K562 (cell line): Measurements from ENCODE around the gene DHRS13. TPM values are rescaled to one million over a fixed set of nuclear protein-coding genes. Genes with fewer than 3 reads are reported as not detected.

Experiments used
- ARID1B ChIP-seq: fragments of 450-650 bp; IDR thresholded peaks from 2 replicates; pipeline ENCODE4 v1.6.1; 2016; ENCODE audit warnings: antibody characterized with exemption, mild to moderate bottlenecking, inconsistent platforms
- BRD9 ChIP-seq: fragments of 450-650 bp; IDR thresholded peaks from 2 replicates; pipeline ENCODE4 v1.6.1; 2018; ENCODE audit warnings: low read depth; ENCODE audit not compliant: partially characterized antibody
- CBFA2T3 ChIP-seq: fragments of 450-650 bp; IDR thresholded peaks from 2 replicates; pipeline ENCODE4 v1.6.1; 2017
- CEBPG ChIP-seq, 3 experiments: fragments of 200-800 bp in 1 of 3; sonication (Bioruptor generic) in 1 of 3; sonication (generic) in 1 of 3; formaldehyde crosslinking in 1 of 3; IDR thresholded peaks in 2 of 3; conservative IDR thresholded peaks in 1 of 3; 2 replicates each; pipeline versions ENCODE4 v1.6.1 to v1.8.0; 2016 to 2022; ENCODE audit warnings: missing compliant biosample characterization in 2 of 3, missing genetic modification characterization in 2 of 3, mild to moderate bottlenecking in 1 of 3, missing genetic modification reagents in 1 of 3
- CTBP1 ChIP-seq: fragments of 450-650 bp; IDR thresholded peaks from 2 replicates; pipeline ENCODE4 v1.6.1; 2016; ENCODE audit warnings: borderline replicate concordance
- GTF2E2 ChIP-seq: fragments of 200-800 bp; sonication (Bioruptor generic); IDR thresholded peaks from 2 replicates; pipeline ENCODE4 v1.6.1; 2016; ENCODE audit warnings: missing genetic modification characterization, missing compliant biosample characterization
- HIVEP1 ChIP-seq: fragments of 250-450 bp; sonication (Bioruptor Pico); IDR thresholded peaks from 2 replicates; pipeline ENCODE4 v1.4.0; 2020; ENCODE audit warnings: mild to moderate bottlenecking
- LCOR ChIP-seq: sonication (generic); formaldehyde crosslinking; IDR thresholded peaks from 2 replicates; pipeline ENCODE4 v1.8.0; 2022; ENCODE audit warnings: mild to moderate bottlenecking, missing genetic modification reagents
- NELFE ChIP-seq: IDR thresholded peaks from 2 replicates; pipeline ENCODE4 v1.6.1; 2011; ENCODE audit warnings: mild to moderate bottlenecking; ENCODE audit not compliant: insufficient read depth, insufficient read length
- RFX5 ChIP-seq: IDR thresholded peaks from 2 replicates; pipeline ENCODE4 v1.6.1; 2011; ENCODE audit warnings: low read depth, mild to moderate bottlenecking, improper control_type of control experiment, low read length
- SAP30 ChIP-seq: fragments of 200-600 bp; sonication (generic); IDR thresholded peaks from 2 replicates; pipeline ENCODE4 v1.6.1; 2012; ENCODE audit warnings: borderline replicate concordance, low read depth, mild to moderate bottlenecking, moderate library complexity, low read length, control low read depth, inconsistent platforms; ENCODE audit not compliant: insufficient read depth, poor library complexity, severe bottlenecking
- SMARCA5 ChIP-seq: fragments of 450-650 bp; IDR thresholded peaks from 2 replicates; pipeline ENCODE4 v1.6.1; 2016
- SMARCE1 ChIP-seq: fragments of 450-650 bp; IDR thresholded peaks from 2 replicates; pipeline ENCODE4 v1.7.1; 2016; ENCODE audit warnings: mild to moderate bottlenecking
- SPI1 ChIP-seq: IDR thresholded peaks from 2 replicates; pipeline ENCODE4 v1.6.1; 2011; ENCODE audit warnings: low read depth, low read length, control low read depth, borderline replicate concordance
- TCF7L2 ChIP-seq: fragments of 150-350 bp; IDR thresholded peaks from 2 replicates; pipeline ENCODE4 v1.6.1; 2016; ENCODE audit warnings: low read depth, mild to moderate bottlenecking, low read length, moderate library complexity
- TRIM24 ChIP-seq, 2 experiments: fragments of 450-650 bp; IDR thresholded peaks; 2 replicates each; pipeline ENCODE4 v1.6.1; 2016
- ZBTB1 ChIP-seq: sonication (generic); formaldehyde crosslinking; IDR thresholded peaks from 2 replicates; pipeline ENCODE4 v1.8.1; 2023; ENCODE audit warnings: missing genetic modification reagents, low read depth, mild to moderate bottlenecking, borderline replicate concordance
- ZNF3 ChIP-seq: fragments of 250-450 bp; sonication (Bioruptor Pico); IDR thresholded peaks from 2 replicates; pipeline ENCODE4 v1.5.0; 2021; ENCODE audit warnings: mild to moderate bottlenecking, moderate library complexity
- ZNF507 ChIP-seq: conservative IDR thresholded peaks from 2 replicates; pipeline ENCODE4 v1.6.1; 2017; ENCODE audit warnings: missing genetic modification characterization, missing compliant biosample characterization
- ZNF584 ChIP-seq: fragments of 200-800 bp; sonication (Bioruptor generic); IDR thresholded peaks from 2 replicates; pipeline ENCODE4 v1.6.1; 2016; ENCODE audit warnings: low read depth, mild to moderate bottlenecking, missing genetic modification characterization, missing compliant biosample characterization
- ZNF589 ChIP-seq: fragments of 200-800 bp; sonication (Bioruptor generic); IDR thresholded peaks from 2 replicates; pipeline ENCODE4 v1.6.1; 2016; ENCODE audit warnings: low read depth, missing genetic modification characterization, missing compliant biosample characterization
- polyA plus RNA-seq, 8 experiments: library from polyadenylated mRNA; depleted of rRNA in 4 of 8; stranded (reverse) in 5 of 8; unstranded in 3 of 8; fragments of >200 nt; fragmentation: Nextera tagmentation in 2 of 8; fragmentation: Illumina TruSeq in 1 of 8; extraction: Ambion mirVana in 2 of 8; extraction: Trizol in 1 of 8; gene quantifications; 2 replicates each; pipeline versions ENCODE4 v1.2.1 to v1.2.3, GENCODE V29; 2011 to 2014; ENCODE audit warnings: inconsistent platforms in 1 of 8, missing spikeins in 1 of 8
- total RNA-seq, 7 experiments: library from RNA; depleted of rRNA in 6 of 7; stranded (reverse); fragments of >200 nt in 6 of 7; fragmentation: Illumina TruSeq in 2 of 7; extraction: Trizol in 2 of 7; gene quantifications; 2 replicates each; pipeline versions ENCODE4 v1.2.1 to v1.2.3, GENCODE V29; 2011 to 2021; ENCODE audit warnings: low replicate concordance in 1 of 7
- TF ChIP-seq, protein P1 (sequence below): fragments of 450-650 bp; IDR thresholded peaks from one replicate; pipeline ENCODE4 v1.6.1; 2018; ENCODE audit warnings: mild to moderate bottlenecking, moderate library complexity; ENCODE audit not compliant: partially characterized antibody
- TF ChIP-seq, protein P2 (sequence below): fragments of 250-450 bp; sonication (Bioruptor Pico); IDR thresholded peaks from 2 replicates; pipeline ENCODE4 v1.9.0; 2021; ENCODE audit warnings: mild to moderate bottlenecking
- TF ChIP-seq, protein P3 (sequence below): IDR thresholded peaks from 2 replicates; pipeline ENCODE4 v1.6.1; 2016; ENCODE audit warnings: missing genetic modification characterization, missing compliant biosample characterization
- TF ChIP-seq, protein P4 (sequence below): fragments of 450-650 bp; formaldehyde crosslinking; IDR thresholded peaks from 2 replicates; pipeline ENCODE4 v1.4.0; 2020; ENCODE audit warnings: mild to moderate bottlenecking, moderate library complexity

DHRS13 gene
- total and polyA plus RNA-seq, 9 of the 15 experiments (the other 6 are each of a cell fraction or from before 2014, with no cell fraction given), result 0.32 to 52.3 (median 34.3) TPM; not detected in 1

DNA sequence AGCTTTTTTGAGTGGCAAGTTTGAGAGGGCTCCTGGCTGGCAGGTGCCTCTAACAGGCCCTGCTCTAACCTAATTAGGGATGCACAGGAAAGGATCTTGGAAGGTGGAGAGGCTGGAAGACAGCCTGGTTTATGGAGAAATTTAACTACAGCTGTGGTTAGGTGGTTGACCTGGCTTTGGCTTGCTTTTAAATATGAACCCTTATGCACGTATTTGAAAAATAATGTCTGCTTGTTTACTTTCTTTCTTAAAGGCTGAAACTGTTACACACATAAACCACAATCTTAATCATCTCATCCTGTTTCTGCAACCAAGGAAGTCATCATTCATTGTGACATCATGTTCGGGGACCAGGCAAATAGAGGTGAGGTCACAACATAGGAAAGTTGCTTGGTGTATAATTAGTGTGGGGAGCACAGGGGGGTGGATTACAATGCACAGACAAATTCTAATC, 23.1 kb upstream of the DHRS13 start (continued):
- TF ChIP-seq NELFE (no peak), ARID1B (peak; percentile 36), BRD9 (no peak), HIVEP1 (no peak), SPI1 (no peak), CBFA2T3 (no peak), SMARCE1 (peak; percentile 50; the same call in 1 of the 2 replicates), ZNF3 (CRISPR knock-in tag) (no peak), ZNF507 (no peak), GTF2E2 (tag) (no peak), ZBTB1 (CRISPR knock-in tag) (no peak), SAP30 (no peak), SMARCA5 (no peak), RFX5 (no peak), TRIM24 (IDR thresholded peaks at IDR 0.05) (no peak), ZNF589 (CRISPR knock-in tag) (0 out of 2 replicates have a peak, but pooled peaks have one; percentile 59), ZNF584 (CRISPR knock-in tag) (no peak), LCOR (CRISPR knock-in tag) (no peak), CEBPG (CRISPR knock-in tag; IDR thresholded peaks at IDR 0.05) (peak; percentile 54), CEBPG (tag; conservative IDR thresholded peaks at IDR 0.05 in 1 of 2, IDR thresholded peaks at IDR 0.05 in 1 of 2) (peak; percentile 64 to 94), CTBP1 (0 out of 2 replicates have a peak, but pooled peaks have one; percentile 49), TCF7L2 (no peak)
- TF ChIP-seq, protein P1, sequence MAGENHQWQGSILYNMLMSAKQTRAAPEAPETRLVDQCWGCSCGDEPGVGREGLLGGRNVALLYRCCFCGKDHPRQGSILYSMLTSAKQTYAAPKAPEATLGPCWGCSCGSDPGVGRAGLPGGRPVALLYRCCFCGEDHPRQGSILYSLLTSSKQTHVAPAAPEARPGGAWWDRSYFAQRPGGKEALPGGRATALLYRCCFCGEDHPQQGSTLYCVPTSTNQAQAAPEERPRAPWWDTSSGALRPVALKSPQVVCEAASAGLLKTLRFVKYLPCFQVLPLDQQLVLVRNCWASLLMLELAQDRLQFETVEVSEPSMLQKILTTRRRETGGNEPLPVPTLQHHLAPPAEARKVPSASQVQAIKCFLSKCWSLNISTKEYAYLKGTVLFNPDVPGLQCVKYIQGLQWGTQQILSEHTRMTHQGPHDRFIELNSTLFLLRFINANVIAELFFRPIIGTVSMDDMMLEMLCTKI, result no peak
- TF ChIP-seq, protein P2, sequence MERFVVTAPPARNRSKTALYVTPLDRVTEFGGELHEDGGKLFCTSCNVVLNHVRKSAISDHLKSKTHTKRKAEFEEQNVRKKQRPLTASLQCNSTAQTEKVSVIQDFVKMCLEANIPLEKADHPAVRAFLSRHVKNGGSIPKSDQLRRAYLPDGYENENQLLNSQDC (CRISPR knock-in tag), result no peak
- TF ChIP-seq, protein P3, sequence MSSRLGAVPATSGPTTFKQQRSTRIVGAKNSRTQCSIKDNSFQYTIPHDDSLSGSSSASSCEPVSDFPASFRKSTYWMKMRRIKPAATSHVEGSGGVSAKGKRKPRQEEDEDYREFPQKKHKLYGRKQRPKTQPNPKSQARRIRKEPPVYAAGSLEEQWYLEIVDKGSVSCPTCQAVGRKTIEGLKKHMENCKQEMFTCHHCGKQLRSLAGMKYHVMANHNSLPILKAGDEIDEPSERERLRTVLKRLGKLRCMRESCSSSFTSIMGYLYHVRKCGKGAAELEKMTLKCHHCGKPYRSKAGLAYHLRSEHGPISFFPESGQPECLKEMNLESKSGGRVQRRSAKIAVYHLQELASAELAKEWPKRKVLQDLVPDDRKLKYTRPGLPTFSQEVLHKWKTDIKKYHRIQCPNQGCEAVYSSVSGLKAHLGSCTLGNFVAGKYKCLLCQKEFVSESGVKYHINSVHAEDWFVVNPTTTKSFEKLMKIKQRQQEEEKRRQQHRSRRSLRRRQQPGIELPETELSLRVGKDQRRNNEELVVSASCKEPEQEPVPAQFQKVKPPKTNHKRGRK (tag), result no peak
- TF ChIP-seq, protein P4, sequence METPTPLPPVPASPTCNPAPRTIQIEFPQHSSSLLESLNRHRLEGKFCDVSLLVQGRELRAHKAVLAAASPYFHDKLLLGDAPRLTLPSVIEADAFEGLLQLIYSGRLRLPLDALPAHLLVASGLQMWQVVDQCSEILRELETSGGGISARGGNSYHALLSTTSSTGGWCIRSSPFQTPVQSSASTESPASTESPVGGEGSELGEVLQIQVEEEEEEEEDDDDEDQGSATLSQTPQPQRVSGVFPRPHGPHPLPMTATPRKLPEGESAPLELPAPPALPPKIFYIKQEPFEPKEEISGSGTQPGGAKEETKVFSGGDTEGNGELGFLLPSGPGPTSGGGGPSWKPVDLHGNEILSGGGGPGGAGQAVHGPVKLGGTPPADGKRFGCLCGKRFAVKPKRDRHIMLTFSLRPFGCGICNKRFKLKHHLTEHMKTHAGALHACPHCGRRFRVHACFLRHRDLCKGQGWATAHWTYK, result no peak
